ENCODE measurements around the gene HERPUD1.

Gene HERPUD1

GRCh38 chr16:56975714-56976113 lies 43.8 kb downstream of the HERPUD1 start:
- H3K4me1 ChIP-seq (ENCODE audit: control insufficient read depth in 1 of 2, insufficient read depth in 2 of 2, low read length in 2 of 2), result no peaks in the 10 kb centered on the region
- no peaks in the 10 kb centered on the region for H3K9me3 ChIP-seq (ENCODE audit: control insufficient read depth in 1 of 2, low read length in 2 of 2)
- no peaks in the 10 kb centered on the region for H3K36me3 ChIP-seq (ENCODE audit: control insufficient read depth in 1 of 2, insufficient read depth in 2 of 2, low read length in 2 of 2)
- no peak overlapping the region for H3K27ac ChIP-seq (ENCODE audit: low read length)
- H3K27me3 ChIP-seq (ENCODE audit: low read depth, low read length), result no peaks in the 10 kb centered on the region
- no peak overlapping the region for H3K4me3 ChIP-seq (ENCODE audit: low read depth in 1 of 2, low read length in 2 of 2)

GRCh38 chr16:56977216-56977615 lies 45.3 kb downstream of the HERPUD1 start:
- no peak overlapping the region for H3K27ac ChIP-seq (ENCODE audit: low read length)
- H3K4me1 ChIP-seq (ENCODE audit: control insufficient read depth in 1 of 2, insufficient read depth in 2 of 2, low read length in 2 of 2), result no peaks in the 10 kb centered on the region
- H3K9me3 ChIP-seq (ENCODE audit: control insufficient read depth in 1 of 2, low read length in 2 of 2), result no peaks in the 10 kb centered on the region
- H3K4me3 ChIP-seq (ENCODE audit: low read depth in 1 of 2, low read length in 2 of 2), result no peak overlapping the region
- no peaks in the 10 kb centered on the region for H3K36me3 ChIP-seq (ENCODE audit: control insufficient read depth in 1 of 2, insufficient read depth in 2 of 2, low read length in 2 of 2)
- H3K27me3 ChIP-seq (ENCODE audit: low read depth, low read length), result no peaks in the 10 kb centered on the region

- H3K27me3 ChIP-seq (ENCODE audit: low read depth, low read length), result no peaks in the 10 kb centered on the region
- H3K4me1 ChIP-seq (ENCODE audit: control insufficient read depth in 1 of 2, insufficient read depth in 2 of 2, low read length in 2 of 2), result no peaks in the 10 kb centered on the region
- no peaks in the 10 kb centered on the region for H3K9me3 ChIP-seq (ENCODE audit: control insufficient read depth in 1 of 2, low read length in 2 of 2)
- no peak overlapping the region for H3K27ac ChIP-seq (ENCODE audit: low read length)
- no peaks in the 10 kb centered on the region for H3K36me3 ChIP-seq (ENCODE audit: control insufficient read depth in 1 of 2, insufficient read depth in 2 of 2, low read length in 2 of 2)
- no peak overlapping the region for H3K4me3 ChIP-seq (ENCODE audit: low read depth in 1 of 2, low read length in 2 of 2)
Observed at GRCh38 chr16:56977823-56978430, 46.0 kb downstream of the HERPUD1 start.

- H3K27ac ChIP-seq (ENCODE audit: low read length), result no peak overlapping the region
- H3K36me3 ChIP-seq (ENCODE audit: control insufficient read depth in 1 of 2, insufficient read depth in 2 of 2, low read length in 2 of 2), result no peaks in the 10 kb centered on the region
- no peak overlapping the region for H3K4me3 ChIP-seq (ENCODE audit: low read depth in 1 of 2, low read length in 2 of 2)
- H3K9me3 ChIP-seq (ENCODE audit: control insufficient read depth in 1 of 2, low read length in 2 of 2), result no peaks in the 10 kb centered on the region
- H3K4me1 ChIP-seq (ENCODE audit: control insufficient read depth in 1 of 2, insufficient read depth in 2 of 2, low read length in 2 of 2), result peaks cover 0 to 4% of the 10 kb centered on the region in 2 donors
- no peaks in the 10 kb centered on the region for H3K27me3 ChIP-seq (ENCODE audit: low read depth, low read length)
Observed at GRCh38 chr16:56980201-56980535, 48.2 kb downstream of the HERPUD1 start.

- Histone ChIP-seq H3K9me3 (ENCODE audit: control insufficient read depth in 1 of 2, low read length in 2 of 2) (no peaks in the 10 kb centered on the region), H3K4me1 (ENCODE audit: control insufficient read depth in 1 of 2, insufficient read depth in 2 of 2, low read length in 2 of 2) (peaks cover 2 to 12% of the 10 kb centered on the region in 2 donors), H3K36me3 (ENCODE audit: control insufficient read depth in 1 of 2, insufficient read depth in 2 of 2, low read length in 2 of 2) (no peaks in the 10 kb centered on the region), H3K4me3 (ENCODE audit: low read depth in 1 of 2, low read length in 2 of 2) (no peak overlapping the region), H3K27ac (ENCODE audit: low read length) (no peak overlapping the region), H3K27me3 (ENCODE audit: low read depth, low read length) (no peaks in the 10 kb centered on the region)
Observed at GRCh38 chr16:56980792-56981724, 49.1 kb downstream of the HERPUD1 start.

- no peaks in the 10 kb centered on the region for H3K9me3 ChIP-seq (ENCODE audit: control insufficient read depth in 1 of 2, low read length in 2 of 2)
- H3K4me3 ChIP-seq (ENCODE audit: low read depth in 1 of 2, low read length in 2 of 2), result no peak overlapping the region
- H3K4me1 ChIP-seq (ENCODE audit: control insufficient read depth in 1 of 2, insufficient read depth in 2 of 2, low read length in 2 of 2), result peaks cover 5 to 12% of the 10 kb centered on the region in 2 donors
- H3K36me3 ChIP-seq (ENCODE audit: control insufficient read depth in 1 of 2, insufficient read depth in 2 of 2, low read length in 2 of 2), result no peaks in the 10 kb centered on the region
- H3K27me3 ChIP-seq (ENCODE audit: low read depth, low read length), result no peaks in the 10 kb centered on the region
- no peak overlapping the region for H3K27ac ChIP-seq (ENCODE audit: low read length)
Observed at GRCh38 chr16:56981729-56982271, 49.9 kb downstream of the HERPUD1 start.

- no peaks in the 10 kb centered on the region for H3K9me3 ChIP-seq (ENCODE audit: control insufficient read depth in 1 of 2, low read length in 2 of 2)
- no peak overlapping the region for H3K27ac ChIP-seq (ENCODE audit: low read length)
- peaks cover 5 to 12% of the 10 kb centered on the region in 2 donors for H3K4me1 ChIP-seq (ENCODE audit: control insufficient read depth in 1 of 2, insufficient read depth in 2 of 2, low read length in 2 of 2)
- H3K36me3 ChIP-seq (ENCODE audit: control insufficient read depth in 1 of 2, insufficient read depth in 2 of 2, low read length in 2 of 2), result no peaks in the 10 kb centered on the region
- no peak overlapping the region for H3K4me3 ChIP-seq (ENCODE audit: low read depth in 1 of 2, low read length in 2 of 2)
- H3K27me3 ChIP-seq (ENCODE audit: low read depth, low read length), result no peaks in the 10 kb centered on the region
Observed at GRCh38 chr16:56982695-56983094, 50.8 kb downstream of the HERPUD1 start.

GRCh38 chr16:56983211-56983751 lies 51.3 kb downstream of the HERPUD1 start:
- no peaks in the 10 kb centered on the region for H3K36me3 ChIP-seq (ENCODE audit: control insufficient read depth in 1 of 2, insufficient read depth in 2 of 2, low read length in 2 of 2)
- no peaks in the 10 kb centered on the region for H3K9me3 ChIP-seq (ENCODE audit: control insufficient read depth in 1 of 2, low read length in 2 of 2)
- no peak overlapping the region for H3K4me3 ChIP-seq (ENCODE audit: low read depth in 1 of 2, low read length in 2 of 2)
- peaks cover 5 to 12% of the 10 kb centered on the region in 2 donors for H3K4me1 ChIP-seq (ENCODE audit: control insufficient read depth in 1 of 2, insufficient read depth in 2 of 2, low read length in 2 of 2)
- no peaks in the 10 kb centered on the region for H3K27me3 ChIP-seq (ENCODE audit: low read depth, low read length)
- H3K27ac ChIP-seq (ENCODE audit: low read length), result peak overlapping the region; percentile 1

- Histone ChIP-seq H3K9me3 (ENCODE audit: control insufficient read depth in 1 of 2, low read length in 2 of 2) (no peaks in the 10 kb centered on the region), H3K27me3 (ENCODE audit: low read depth, low read length) (no peaks in the 10 kb centered on the region), H3K36me3 (ENCODE audit: control insufficient read depth in 1 of 2, insufficient read depth in 2 of 2, low read length in 2 of 2) (no peaks in the 10 kb centered on the region), H3K27ac (ENCODE audit: low read length) (no peak overlapping the region), H3K4me1 (ENCODE audit: control insufficient read depth in 1 of 2, insufficient read depth in 2 of 2, low read length in 2 of 2) (peaks cover 5 to 20% of the 10 kb centered on the region in 2 donors), H3K4me3 (ENCODE audit: low read depth in 1 of 2, low read length in 2 of 2) (no peak overlapping the region)
Observed at GRCh38 chr16:56984639-56985038, 52.7 kb downstream of the HERPUD1 start.

- Histone ChIP-seq H3K27me3 (ENCODE audit: low read depth, low read length) (no peaks in the 10 kb centered on the region), H3K27ac (ENCODE audit: low read length) (peak overlapping the region; percentile 19), H3K9me3 (ENCODE audit: control insufficient read depth in 1 of 2, low read length in 2 of 2) (no peaks in the 10 kb centered on the region), H3K36me3 (ENCODE audit: control insufficient read depth in 1 of 2, insufficient read depth in 2 of 2, low read length in 2 of 2) (no peaks in the 10 kb centered on the region), H3K4me3 (ENCODE audit: low read depth in 1 of 2, low read length in 2 of 2) (no peak overlapping the region), H3K4me1 (ENCODE audit: control insufficient read depth in 1 of 2, insufficient read depth in 2 of 2, low read length in 2 of 2) (peaks cover 11 to 21% of the 10 kb centered on the region in 2 donors)
Observed at GRCh38 chr16:56985288-56985961, 53.5 kb downstream of the HERPUD1 start.

- Histone ChIP-seq H3K27me3 (ENCODE audit: low read depth, low read length) (no peaks in the 10 kb centered on the region), H3K4me1 (ENCODE audit: control insufficient read depth in 1 of 2, insufficient read depth in 2 of 2, low read length in 2 of 2) (peaks cover 16 to 26% of the 10 kb centered on the region in 2 donors), H3K9me3 (ENCODE audit: control insufficient read depth in 1 of 2, low read length in 2 of 2) (no peaks in the 10 kb centered on the region), H3K4me3 (ENCODE audit: low read depth in 1 of 2, low read length in 2 of 2) (no peak overlapping the region), H3K27ac (ENCODE audit: low read length) (peak overlapping the region; percentile 19), H3K36me3 (ENCODE audit: control insufficient read depth in 1 of 2, insufficient read depth in 2 of 2, low read length in 2 of 2) (no peaks in the 10 kb centered on the region)
Observed at GRCh38 chr16:56985962-56986360, 54.0 kb downstream of the HERPUD1 start.

Data from muscle layer of duodenum (tissue), 2 donors.